ENCODE results near the gene ADAMTS2.

DNA sequence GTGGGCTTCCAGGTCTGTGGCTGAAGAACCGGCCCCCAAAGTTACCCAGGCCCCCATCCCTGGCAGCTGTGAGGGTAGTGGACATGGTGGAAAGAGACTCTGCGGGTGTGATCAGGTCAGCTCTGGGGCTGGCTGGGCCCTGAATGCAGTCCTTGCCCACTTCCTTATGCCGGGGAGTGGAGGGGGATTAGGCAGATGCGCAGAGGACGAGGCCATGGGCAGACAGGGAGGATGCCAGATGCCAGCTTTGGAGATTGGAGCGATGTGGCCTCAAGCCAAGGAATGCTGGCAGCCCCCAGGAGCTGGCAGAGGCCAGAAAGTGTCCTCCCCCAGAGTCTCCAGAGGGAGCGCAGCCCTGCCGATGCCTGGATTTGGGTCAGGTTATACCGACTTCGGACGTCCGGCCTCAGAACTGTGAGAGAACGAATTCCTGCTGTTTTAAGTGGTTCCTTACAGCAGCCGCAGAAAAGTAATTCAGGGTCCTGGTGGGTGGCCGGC, 69.8 kb downstream of the ADAMTS2 start:
- TF ChIP-seq, protein P1, sequence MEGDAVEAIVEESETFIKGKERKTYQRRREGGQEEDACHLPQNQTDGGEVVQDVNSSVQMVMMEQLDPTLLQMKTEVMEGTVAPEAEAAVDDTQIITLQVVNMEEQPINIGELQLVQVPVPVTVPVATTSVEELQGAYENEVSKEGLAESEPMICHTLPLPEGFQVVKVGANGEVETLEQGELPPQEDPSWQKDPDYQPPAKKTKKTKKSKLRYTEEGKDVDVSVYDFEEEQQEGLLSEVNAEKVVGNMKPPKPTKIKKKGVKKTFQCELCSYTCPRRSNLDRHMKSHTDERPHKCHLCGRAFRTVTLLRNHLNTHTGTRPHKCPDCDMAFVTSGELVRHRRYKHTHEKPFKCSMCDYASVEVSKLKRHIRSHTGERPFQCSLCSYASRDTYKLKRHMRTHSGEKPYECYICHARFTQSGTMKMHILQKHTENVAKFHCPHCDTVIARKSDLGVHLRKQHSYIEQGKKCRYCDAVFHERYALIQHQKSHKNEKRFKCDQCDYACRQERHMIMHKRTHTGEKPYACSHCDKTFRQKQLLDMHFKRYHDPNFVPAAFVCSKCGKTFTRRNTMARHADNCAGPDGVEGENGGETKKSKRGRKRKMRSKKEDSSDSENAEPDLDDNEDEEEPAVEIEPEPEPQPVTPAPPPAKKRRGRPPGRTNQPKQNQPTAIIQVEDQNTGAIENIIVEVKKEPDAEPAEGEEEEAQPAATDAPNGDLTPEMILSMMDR (IDR thresholded peaks at IDR 0.05; ENCODE audit: borderline replicate concordance, extremely low read depth, low read length, poor library complexity, severe bottlenecking) = no peak
- no peak for TF ChIP-seq EZH2 (IDR thresholded peaks at IDR 0.05; ENCODE audit: borderline replicate concordance, low read depth, low read length, severe bottlenecking)

All from DND-41 (cell line).